GM12874 (cell line): Measurements from ENCODE around the gene STAT5B.

Experiments used
- CTCF ChIP-seq: IDR thresholded peaks from 2 replicates; pipeline ENCODE4 v1.5.1; 2011; ENCODE audit warnings: low read depth, mild to moderate bottlenecking, control low read depth, low read length, moderate library complexity; ENCODE audit not compliant: insufficient read depth

Gene STAT5B

GRCh38 chr17:42214156-42214555, 62.0 kb downstream of the STAT5B start:
- TF ChIP-seq CTCF = no peak

GRCh38 chr17:42212382-42212781, 63.8 kb downstream of the STAT5B start:
- no peak for TF ChIP-seq CTCF

GRCh38 chr17:42210046-42210445, 66.1 kb downstream of the STAT5B start:
- TF ChIP-seq CTCF = no peak

- no peak for TF ChIP-seq CTCF
Observed at GRCh38 chr17:42203354-42203753, 72.8 kb downstream of the STAT5B start.

- no peak for TF ChIP-seq CTCF
Observed at GRCh38 chr17:42202696-42203095, 73.5 kb downstream of the STAT5B start.

GRCh38 chr17:42202159-42202558, 74.0 kb downstream of the STAT5B start:
- TF ChIP-seq CTCF = no peak

- no peak for TF ChIP-seq CTCF
Observed at GRCh38 chr17:42201458-42201772, 74.8 kb downstream of the STAT5B start.
